ENCODE results near the gene AP4E1.

The AP4E1 gene

GRCh38 chr15:50973605-50974004, 65.1 kb downstream of the AP4E1 start:
- no peak for TF ChIP-seq CTCF (IDR thresholded peaks at IDR 0.05; ENCODE audit: insufficient read depth, low read length, poor library complexity, severe bottlenecking)
- peaks cover 5% of the 10 kb centered on the region for H3K36me3 ChIP-seq (ENCODE audit: control insufficient read depth, insufficient read depth, low read length)
- DNase-seq (ENCODE audit: extremely low read depth, insufficient read length): no peak

GRCh38 chr15:50977162-50977561, 68.7 kb downstream of the AP4E1 start:
- no peaks in the 10 kb centered on the region for H3K27me3 ChIP-seq (replicated peaks; ENCODE audit: control insufficient read depth, insufficient read depth, low read length)
- TF ChIP-seq CTCF (IDR thresholded peaks at IDR 0.05; ENCODE audit: insufficient read depth, low read length, poor library complexity, severe bottlenecking): no peak
- no peak for DNase-seq (ENCODE audit: extremely low read depth, insufficient read length)

More at GRCh38 chr15:50973605-50974004, 65.1 kb downstream of the AP4E1 start:
- H3K4me3 ChIP-seq (replicated peaks; ENCODE audit: low read depth, low read length): no peak overlapping the region
- H3K27me3 ChIP-seq (replicated peaks; ENCODE audit: control insufficient read depth, insufficient read depth, low read length): no peaks in the 10 kb centered on the region

GRCh38 chr15:50978580-50978979, 70.1 kb downstream of the AP4E1 start:
- no peak for DNase-seq (ENCODE audit: extremely low read depth, insufficient read length)
- no peak for TF ChIP-seq CTCF (IDR thresholded peaks at IDR 0.05; ENCODE audit: insufficient read depth, low read length, poor library complexity, severe bottlenecking)
- no peak overlapping the region for H3K4me3 ChIP-seq (replicated peaks; ENCODE audit: low read depth, low read length)
- H3K36me3 ChIP-seq (ENCODE audit: control insufficient read depth, insufficient read depth, low read length): peaks cover 4% of the 10 kb centered on the region
- no peaks in the 10 kb centered on the region for H3K27me3 ChIP-seq (replicated peaks; ENCODE audit: control insufficient read depth, insufficient read depth, low read length)

More at GRCh38 chr15:50977162-50977561, 68.7 kb downstream of the AP4E1 start:
- H3K4me3 ChIP-seq (replicated peaks; ENCODE audit: low read depth, low read length): no peak overlapping the region
- peaks cover 8% of the 10 kb centered on the region for H3K36me3 ChIP-seq (ENCODE audit: control insufficient read depth, insufficient read depth, low read length)

- Histone ChIP-seq H3K36me3 (ENCODE audit: control insufficient read depth, insufficient read depth, low read length) (peaks cover 4% of the 10 kb centered on the region), H3K4me3 (replicated peaks; ENCODE audit: low read depth, low read length) (no peak overlapping the region), H3K27me3 (replicated peaks; ENCODE audit: control insufficient read depth, insufficient read depth, low read length) (no peaks in the 10 kb centered on the region)
- TF ChIP-seq CTCF (IDR thresholded peaks at IDR 0.05; ENCODE audit: insufficient read depth, low read length, poor library complexity, severe bottlenecking): no peak
- no peak for DNase-seq (ENCODE audit: extremely low read depth, insufficient read length)
These were observed 70.6 kb downstream of the AP4E1 start for GRCh38 chr15:50979041-50979440.

DNA sequence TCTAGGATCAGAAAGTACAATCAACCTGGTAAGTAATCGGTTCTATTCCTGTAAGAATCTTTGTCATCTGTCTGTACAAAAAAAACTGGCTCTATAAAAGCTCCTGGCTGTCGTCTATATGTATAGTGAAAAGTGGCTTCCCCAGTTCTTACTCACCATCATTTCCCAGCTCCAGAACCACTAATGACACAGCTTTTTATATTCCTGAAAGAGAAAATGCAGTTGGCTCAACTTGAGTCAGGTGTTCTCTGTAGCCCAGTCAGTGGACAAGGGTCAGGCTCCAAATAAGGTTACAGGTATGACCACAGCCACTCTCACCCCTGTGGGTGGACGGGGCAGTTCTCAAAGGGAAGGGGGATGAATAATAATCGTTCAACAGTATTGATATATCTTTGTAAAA, 85.1 kb downstream of the AP4E1 start:
- Histone ChIP-seq H3K27me3 (replicated peaks; ENCODE audit: control insufficient read depth, insufficient read depth, low read length) (no peaks in the 10 kb centered on the region), H3K4me3 (replicated peaks; ENCODE audit: low read depth, low read length) (no peak overlapping the region), H3K36me3 (ENCODE audit: control insufficient read depth, insufficient read depth, low read length) (no peaks in the 10 kb centered on the region; the same call in 1 of the 2 replicates)
- no peak for DNase-seq (ENCODE audit: extremely low read depth, insufficient read length)
- no peak for TF ChIP-seq CTCF (IDR thresholded peaks at IDR 0.05; ENCODE audit: insufficient read depth, low read length, poor library complexity, severe bottlenecking)

DNA sequence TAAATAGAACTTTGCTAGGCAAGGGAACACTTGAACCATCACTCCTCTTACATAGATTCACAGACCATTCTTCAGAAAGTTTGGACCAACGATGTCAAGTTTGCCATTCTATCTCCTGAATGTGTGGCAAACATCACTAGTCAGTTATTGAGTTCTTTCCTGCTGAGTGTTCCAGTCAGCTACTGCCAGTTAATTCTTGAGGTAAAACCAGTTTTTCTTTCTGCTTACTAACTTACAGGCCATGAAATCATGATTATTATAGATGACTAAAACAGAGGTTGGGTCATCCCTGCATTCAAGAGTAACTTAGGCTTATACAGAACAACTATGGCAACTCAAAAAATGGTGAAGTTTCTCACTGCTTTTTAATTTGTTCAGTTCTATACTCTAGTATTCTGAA, 88.2 kb downstream of the AP4E1 start:
- Histone ChIP-seq H3K4me3 (replicated peaks; ENCODE audit: low read depth, low read length) (no peak overlapping the region), H3K36me3 (ENCODE audit: control insufficient read depth, insufficient read depth, low read length) (no peaks in the 10 kb centered on the region; the same call in 1 of the 2 replicates), H3K27me3 (replicated peaks; ENCODE audit: control insufficient read depth, insufficient read depth, low read length) (no peaks in the 10 kb centered on the region)
- TF ChIP-seq CTCF (IDR thresholded peaks at IDR 0.05; ENCODE audit: insufficient read depth, low read length, poor library complexity, severe bottlenecking): no peak
- no peak for DNase-seq (ENCODE audit: extremely low read depth, insufficient read length)

Measured in GM06990 (cell line).